B cell (primary cell): ENCODE results near the gene CDC42BPA. TPM values are rescaled to one million over a fixed set of nuclear protein-coding genes. Genes with fewer than 3 reads are reported as not detected.

Source experiments
- ATAC-seq: fragments of 200-7000 bp; cut with Tn5 transposase; one replicate; pipeline ENCODE4 v1.10.0; 2021; ENCODE audit warnings: low read depth, mild to moderate bottlenecking, moderate number of reproducible peaks, moderate library complexity
- CTCF ChIA-PET: fragments of 350-600 bp; sonication (Branson Sonifier 250); formaldehyde crosslinking; loops from one replicate; lab custom pipeline; 2021; ENCODE audit warnings: antibody characterized with exemption, inconsistent platforms; lab: Charles Lee
- POLR2A ChIA-PET: fragments of 350-600 bp; sonication (Branson Sonifier 250); formaldehyde crosslinking; loops from one replicate; lab custom pipeline; 2021; ENCODE audit warnings: antibody characterized with exemption; lab: Charles Lee
- DNase-seq: peaks from one replicate; pipeline ENCODE4 v3.0.0; 2013
- H2AFZ ChIP-seq: 2 replicates; pipeline ENCODE4 v1.6.1; 2012; ENCODE audit warnings: mild to moderate bottlenecking, low read depth, low read length; ENCODE audit not compliant: insufficient read depth, poor library complexity, severe bottlenecking
- H3K27ac ChIP-seq, 2 donors: 1 replicate in 1 of 2; 2 replicates in 1 of 2; pipeline ENCODE4 v1.5.1; 2012 to 2013; ENCODE audit warnings: low read length in 2 of 2, mild to moderate bottlenecking in 2 of 2, moderate library complexity in 1 of 2
- H3K27me3 ChIP-seq, 4 experiments: fragments of 200-600 bp in 1 of 4; sonication (generic) in 1 of 4; replicated peaks in 1 of 4; 1 replicate in 2 of 4; 2 replicates in 2 of 4; pipeline versions ENCODE4 v1.6.1 to v1.7.0; 2013 to 2016; ENCODE audit warnings: low read length in 3 of 4, mild to moderate bottlenecking in 2 of 4, mixed read lengths in 1 of 4, moderate library complexity in 1 of 4; ENCODE audit not compliant: insufficient read depth in 4 of 4, control insufficient read depth in 3 of 4; ENCODE audit errors: control extremely low read depth in 1 of 4
- H3K36me3 ChIP-seq, 2 experiments: replicated peaks in 1 of 2; 1 replicate in 1 of 2; 2 replicates in 1 of 2; pipeline versions ENCODE4 v1.6.1 to v1.7.1; 2013; ENCODE audit warnings: low read length in 1 of 2; ENCODE audit not compliant: insufficient read depth in 2 of 2, control insufficient read depth in 1 of 2; ENCODE audit errors: control extremely low read depth in 1 of 2, extremely low read depth in 1 of 2
- H3K4me1 ChIP-seq, 2 donors: fragments of 200-600 bp in 1 of 2; sonication (generic) in 1 of 2; 1 replicate in 1 of 2; 2 replicates in 1 of 2; pipeline versions ENCODE4 v1.5.1 to v1.6.1; 2013 to 2017; ENCODE audit warnings: low read length in 2 of 2; ENCODE audit not compliant: control insufficient read depth in 2 of 2, insufficient read depth in 2 of 2
- H3K4me2 ChIP-seq: replicated peaks from 2 replicates; pipeline ENCODE3; 2012; ENCODE audit warnings: mild to moderate bottlenecking, low read depth, low read length; ENCODE audit not compliant: poor library complexity, severe bottlenecking
- H3K4me3 ChIP-seq, 5 experiments: fragments of 200-600 bp in 1 of 5; sonication (generic) in 1 of 5; 1 replicate in 3 of 5; 2 replicates in 2 of 5; pipeline versions ENCODE4 v1.5.1 to v1.7.0; 2011 to 2016; ENCODE audit warnings: low read length in 4 of 5, mild to moderate bottlenecking in 4 of 5, low read depth in 2 of 5, control low read depth in 1 of 5, moderate library complexity in 1 of 5; ENCODE audit not compliant: insufficient read depth in 1 of 5; ENCODE audit errors: control extremely low read depth in 1 of 5, extremely low read depth in 1 of 5
- H3K79me2 ChIP-seq: fragments of 200-600 bp; sonication (generic); one replicate; pipeline ENCODE4 v1.6.0; 2016; ENCODE audit warnings: low read length; ENCODE audit not compliant: control insufficient read depth, insufficient read depth
- H3K9ac ChIP-seq: fragments of 200-600 bp; sonication (generic); 2 replicates; pipeline ENCODE4 v1.6.1; 2017; ENCODE audit warnings: mild to moderate bottlenecking, low read length, moderate library complexity
- H3K9me3 ChIP-seq, 3 donors: one replicate each; pipeline versions ENCODE4 v1.6.1 to v1.7.1; 2013; ENCODE audit warnings: low read length in 2 of 3; ENCODE audit not compliant: control insufficient read depth in 2 of 3, insufficient read depth in 1 of 3; ENCODE audit errors: control extremely low read depth in 1 of 3
- H4K20me1 ChIP-seq: 2 replicates; pipeline ENCODE4 v1.6.0; 2012; ENCODE audit warnings: mild to moderate bottlenecking, low read length; ENCODE audit not compliant: insufficient read depth, control insufficient read depth, poor library complexity, severe bottlenecking
- H3K27ac Mint-ChIP-seq: one replicate; pipeline ENCODE4 v1.8.0; 2021; ENCODE audit warnings: mixed read lengths
- H3K27me3 Mint-ChIP-seq: one replicate; pipeline ENCODE4 v1.8.0; 2021; ENCODE audit warnings: mixed read lengths
- H3K4me1 Mint-ChIP-seq: one replicate; pipeline ENCODE4 v1.8.0; 2021; ENCODE audit warnings: mixed read lengths
- H3K4me3 Mint-ChIP-seq: one replicate; pipeline ENCODE4 v1.8.0; 2021; ENCODE audit warnings: mixed read lengths
- H3K9me3 Mint-ChIP-seq: one replicate; pipeline ENCODE4 v1.8.0; 2022; ENCODE audit warnings: mixed read lengths; ENCODE audit not compliant: insufficient read depth
- CTCF ChIP-seq: fragments of 200-600 bp; IDR thresholded peaks from one replicate; pipeline ENCODE4 v1.8.0; 2022; ENCODE audit warnings: antibody characterized with exemption, mild to moderate bottlenecking
- EZH2 ChIP-seq: IDR thresholded peaks from 2 replicates; pipeline ENCODE4 v1.6.1; 2012; ENCODE audit warnings: borderline replicate concordance, low read depth, mild to moderate bottlenecking, moderate library complexity, low read length; ENCODE audit not compliant: insufficient read depth, poor library complexity, severe bottlenecking
- WGBS: methylation state at CpG from one replicate; pipeline ENCODE4 v1.1.5; 2013; ENCODE audit warnings: missing lambda C conversion rate; ENCODE audit not compliant: insufficient coverage; 5-methylcytosine and 5-hydroxymethylcytosine counted together
- intact Hi-C: fragments of 100-400 bp; cut with micrococcal nuclease; formaldehyde crosslinking; loops from one replicate; pipeline ENCODE4 v1.10.0; 2022
- polyA plus RNA-seq: library from polyadenylated mRNA; depleted of rRNA; stranded (reverse); fragments of >200 nt; gene quantifications from 2 replicates; pipeline ENCODE4 v1.2.3, GENCODE V29; 2012
- total RNA-seq, 2 donors: library from RNA; stranded (reverse); fragments of 120-200 nt in 1 of 2; gene quantifications; 1 replicate in 1 of 2; 2 replicates in 1 of 2; pipeline versions ENCODE4 v1.2.3 to v1.2.4, GENCODE V29; 2013 to 2022

CDC42BPA gene
- total and polyA plus RNA-seq, 2 donors (not counting 1 experiment from before 2014, with no cell fraction given) = 0.04 to 0.69 TPM

- ATAC-seq = no peak
- H3K9me3 Mint-ChIP-seq = no peaks in the 10 kb centered on the region
- H3K4me3 Mint-ChIP-seq = no peak overlapping the region
- intact Hi-C loops = no loop called here
- peaks cover 21% of the 10 kb centered on the region for H3K4me1 Mint-ChIP-seq
- 96% methylated on average over 15 of the region's 16 CpGs for WGBS
- no peaks in the 10 kb centered on the region for H3K9me3 ChIP-seq
- H3K4me1 ChIP-seq = peaks cover 18 to 20% of the 10 kb centered on the region in 2 donors
- POLR2A ChIA-PET = no interaction called here
- H3K27me3 Mint-ChIP-seq = no peaks in the 10 kb centered on the region
- no peak overlapping the region for H3K4me2 ChIP-seq
- H4K20me1 ChIP-seq = peaks cover 3% of the 10 kb centered on the region
- H3K27ac Mint-ChIP-seq = peak overlapping the region; percentile 41
- H3K9ac ChIP-seq = no peak overlapping the region
- CTCF ChIA-PET = no interaction called here
- H3K36me3 ChIP-seq = peaks cover 0 to 36% of the 10 kb centered on the region in 2 experiments
- TF ChIP-seq CTCF = no peak
- no peak for TF ChIP-seq EZH2
- H3K27ac ChIP-seq = no peak overlapping the region
- no peaks in the 10 kb centered on the region for H3K27me3 ChIP-seq
- H3K4me3 ChIP-seq = no peak overlapping the region
- H2AFZ ChIP-seq = no peak overlapping the region
- H3K79me2 ChIP-seq = no peaks in the 10 kb centered on the region
- DNase-seq = no peak
Measured at GRCh38 chr1:226987623-226988333, 330.5 kb downstream of the CDC42BPA start.

- Histone ChIP-seq H3K36me3 (peaks cover 0 to 42% of the 10 kb centered on the region in 2 experiments), H2AFZ (no peak overlapping the region), H3K9me3 (no peaks in the 10 kb centered on the region), H3K4me3 (no peak overlapping the region), H3K4me1 (peaks cover 18 to 20% of the 10 kb centered on the region in 2 donors), H3K79me2 (no peaks in the 10 kb centered on the region), H4K20me1 (peaks cover 4% of the 10 kb centered on the region), H3K9ac (no peak overlapping the region), H3K27ac (no peak overlapping the region), H3K4me2 (no peak overlapping the region), H3K27me3 (no peaks in the 10 kb centered on the region)
- Mint-ChIP-seq H3K4me3 (no peak overlapping the region), H3K27ac (no peak overlapping the region), H3K4me1 (peaks cover 21% of the 10 kb centered on the region), H3K27me3 (no peaks in the 10 kb centered on the region), H3K9me3 (no peaks in the 10 kb centered on the region)
- intact Hi-C loops = no loop called here
- POLR2A ChIA-PET = no interaction called here
- WGBS = 92% methylated on average over 5 of the region's 8 CpGs
- CTCF ChIA-PET = no interaction called here
- TF ChIP-seq CTCF (no peak), EZH2 (no peak)
- no peak for ATAC-seq
- no peak for DNase-seq
Measured at GRCh38 chr1:226987179-226987536, 331.1 kb downstream of the CDC42BPA start.
